GM12801 (cell line): Measurements from ENCODE around the gene LENEP.

Experiments
- TF ChIP-seq, protein P1 (sequence below): IDR thresholded peaks from one replicate; pipeline ENCODE4 v1.5.1; 2011; ENCODE audit warnings: control low read depth; ENCODE audit not compliant: insufficient read length; ENCODE audit errors: extremely low read depth

Gene LENEP

DNA sequence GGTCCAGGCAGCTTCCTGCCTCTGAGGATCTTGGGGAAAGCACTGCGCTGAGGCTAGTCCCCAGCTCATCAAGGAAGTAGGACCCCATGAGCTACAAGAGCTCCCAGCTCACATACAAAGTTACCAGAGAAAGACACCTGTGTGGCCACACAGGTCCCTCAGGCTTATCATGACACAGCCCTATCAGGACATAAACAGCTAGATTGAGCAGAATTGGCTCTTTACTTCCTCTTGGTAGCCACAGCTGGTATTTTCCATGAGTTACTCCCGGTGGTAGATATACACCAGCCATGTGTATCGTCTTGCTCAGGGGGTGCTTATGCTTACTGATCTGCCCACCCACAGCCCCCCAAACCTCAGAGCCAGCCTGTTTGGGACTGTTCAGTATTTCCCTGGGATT, 1.2 kb downstream of the LENEP start:
- TF ChIP-seq, protein P1, sequence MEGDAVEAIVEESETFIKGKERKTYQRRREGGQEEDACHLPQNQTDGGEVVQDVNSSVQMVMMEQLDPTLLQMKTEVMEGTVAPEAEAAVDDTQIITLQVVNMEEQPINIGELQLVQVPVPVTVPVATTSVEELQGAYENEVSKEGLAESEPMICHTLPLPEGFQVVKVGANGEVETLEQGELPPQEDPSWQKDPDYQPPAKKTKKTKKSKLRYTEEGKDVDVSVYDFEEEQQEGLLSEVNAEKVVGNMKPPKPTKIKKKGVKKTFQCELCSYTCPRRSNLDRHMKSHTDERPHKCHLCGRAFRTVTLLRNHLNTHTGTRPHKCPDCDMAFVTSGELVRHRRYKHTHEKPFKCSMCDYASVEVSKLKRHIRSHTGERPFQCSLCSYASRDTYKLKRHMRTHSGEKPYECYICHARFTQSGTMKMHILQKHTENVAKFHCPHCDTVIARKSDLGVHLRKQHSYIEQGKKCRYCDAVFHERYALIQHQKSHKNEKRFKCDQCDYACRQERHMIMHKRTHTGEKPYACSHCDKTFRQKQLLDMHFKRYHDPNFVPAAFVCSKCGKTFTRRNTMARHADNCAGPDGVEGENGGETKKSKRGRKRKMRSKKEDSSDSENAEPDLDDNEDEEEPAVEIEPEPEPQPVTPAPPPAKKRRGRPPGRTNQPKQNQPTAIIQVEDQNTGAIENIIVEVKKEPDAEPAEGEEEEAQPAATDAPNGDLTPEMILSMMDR = no peak

DNA sequence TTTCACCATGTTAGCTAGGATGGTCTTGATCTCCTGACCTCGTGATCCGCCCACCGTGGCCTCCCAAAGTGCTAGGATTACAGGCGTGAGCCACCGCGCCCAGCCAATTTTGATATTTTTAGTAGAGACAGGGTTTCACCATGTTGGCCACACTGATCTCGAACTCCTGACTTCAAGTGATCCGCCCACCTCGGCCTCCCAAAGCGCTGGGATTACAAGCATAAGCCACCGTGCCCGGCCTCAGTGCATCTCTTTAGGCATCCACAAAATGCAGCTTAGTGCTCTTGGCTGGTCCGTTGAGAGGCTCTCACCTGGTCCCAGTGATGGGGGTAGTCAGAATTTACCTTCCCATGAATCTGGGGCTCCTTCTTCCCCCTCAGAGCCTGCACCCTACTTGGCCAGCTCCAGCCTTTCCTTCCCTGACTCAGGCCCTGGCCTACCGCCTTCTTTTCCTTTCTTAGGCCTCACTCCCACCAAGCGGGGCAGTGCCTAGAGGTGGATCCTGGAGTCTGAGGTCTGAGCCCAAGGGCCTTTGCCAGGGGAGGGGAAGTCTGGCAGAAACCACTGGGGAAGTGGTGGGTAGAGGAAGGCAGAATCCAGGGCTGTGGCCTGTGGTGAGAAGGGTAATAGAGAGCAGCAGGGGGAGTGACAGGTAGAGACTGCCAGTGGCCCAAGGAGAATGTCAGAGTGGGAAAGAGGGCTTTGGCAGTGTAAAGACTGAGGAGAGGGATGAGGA, 3.7 kb downstream of the LENEP start:
- TF ChIP-seq, protein P1 = no peak

DNA sequence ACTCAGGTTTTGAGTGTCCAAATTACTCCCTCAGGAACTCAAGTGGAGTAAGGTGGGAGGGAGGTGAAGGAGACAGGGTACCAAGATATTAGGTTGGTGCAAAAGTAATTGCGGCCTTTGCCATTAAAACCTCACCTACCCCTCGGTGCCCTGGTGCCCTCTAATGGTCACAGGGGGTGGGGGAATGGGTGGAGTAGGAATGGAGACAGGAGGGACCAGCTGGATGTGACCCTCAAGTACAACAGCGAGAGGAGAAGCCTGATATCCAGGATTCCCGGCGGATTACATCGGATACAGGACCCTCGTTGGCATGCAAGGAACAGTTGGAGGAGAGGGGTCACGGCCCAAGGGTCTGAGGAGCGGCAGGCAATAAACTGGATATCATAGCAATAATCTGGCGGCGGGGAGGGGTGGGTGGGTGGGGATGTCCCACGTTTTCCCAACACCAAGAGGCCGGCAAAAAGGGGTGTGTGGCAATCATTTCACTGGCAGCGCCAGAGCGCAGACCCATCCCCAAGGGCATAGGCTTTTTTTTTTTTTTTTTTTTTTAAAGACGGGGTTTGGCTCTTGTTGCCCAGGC, 4.9 kb downstream of the LENEP start:
- TF ChIP-seq, protein P1 = no peak

DNA sequence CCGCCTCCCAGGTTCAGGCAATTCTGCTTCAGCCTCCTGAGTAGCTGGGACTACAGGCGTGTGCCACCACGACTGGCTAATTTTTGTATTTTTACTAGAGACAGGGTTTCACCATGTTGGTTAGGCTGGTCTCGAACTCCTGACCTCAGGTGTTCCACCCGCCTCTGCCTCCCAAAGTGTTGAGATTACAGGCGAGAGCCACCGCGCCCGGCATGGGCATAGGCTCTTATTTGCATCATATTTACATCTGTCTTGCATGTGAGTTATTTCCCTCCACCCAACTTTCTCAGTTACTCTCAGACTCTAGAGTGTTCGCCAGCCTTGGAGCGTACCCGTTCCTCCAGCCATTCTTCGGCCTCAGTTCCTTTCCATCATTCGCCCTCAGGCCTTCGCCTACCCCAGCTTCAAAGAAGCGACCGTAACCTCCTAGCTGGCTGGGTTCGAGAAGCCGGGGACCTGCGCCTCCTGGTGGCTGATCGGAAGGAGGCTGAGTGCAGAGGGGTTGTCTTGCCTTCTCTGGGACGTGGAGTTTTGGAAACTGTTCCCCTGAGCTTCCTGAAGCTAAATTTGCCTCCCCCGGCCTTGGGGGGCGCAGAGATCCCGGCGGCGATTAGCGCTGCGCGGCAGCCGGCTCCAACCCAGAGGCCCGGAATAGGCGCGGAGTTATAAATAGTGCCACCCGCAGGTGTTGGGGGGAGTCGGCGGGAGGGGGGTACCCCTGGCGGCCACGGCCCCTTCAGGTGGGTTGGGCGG, 5.6 kb downstream of the LENEP start:
- TF ChIP-seq, protein P1 = peak; percentile 72

DNA sequence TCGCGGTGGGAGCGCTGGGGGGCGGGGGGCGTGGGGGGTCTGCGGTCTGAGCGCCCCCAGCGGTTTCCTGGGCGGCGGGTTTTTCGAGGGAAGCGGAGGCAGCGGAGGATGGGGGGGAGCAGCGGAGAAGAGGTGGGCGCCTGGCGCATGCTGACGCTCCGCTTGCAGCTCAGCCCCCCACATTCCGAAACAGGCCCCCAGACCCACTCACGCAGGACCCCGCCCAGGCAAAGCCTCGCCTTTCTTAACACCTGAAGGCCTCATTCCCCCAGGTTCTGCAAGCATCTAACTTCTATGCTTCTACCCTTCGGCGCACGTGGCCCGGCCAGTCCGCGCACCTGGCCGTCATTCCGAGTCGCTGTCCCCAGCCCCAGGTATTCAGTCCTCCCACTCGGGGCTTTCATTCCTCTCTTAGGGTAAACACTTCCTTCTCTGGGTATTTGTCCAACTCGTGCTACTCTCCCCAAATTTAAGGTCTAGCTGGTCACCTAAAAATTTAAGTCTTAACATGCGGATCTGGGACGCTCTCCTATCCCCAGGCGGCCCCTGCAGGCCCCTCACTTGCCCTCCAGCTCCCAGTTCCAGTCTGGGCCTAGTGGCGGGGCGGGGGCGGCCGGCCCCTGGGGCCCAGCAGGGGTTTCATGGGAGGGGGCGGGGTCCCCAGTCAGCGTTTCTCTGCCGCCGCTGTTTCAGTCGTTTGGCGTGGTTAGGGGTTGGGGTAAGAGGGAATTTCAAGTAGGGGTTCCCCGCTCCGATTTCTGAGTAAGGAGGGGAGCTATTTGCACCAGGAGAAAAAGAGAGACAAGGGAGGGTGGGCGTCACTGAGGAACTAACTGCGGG, 6.4 kb downstream of the LENEP start:
- TF ChIP-seq, protein P1 = no peak

DNA sequence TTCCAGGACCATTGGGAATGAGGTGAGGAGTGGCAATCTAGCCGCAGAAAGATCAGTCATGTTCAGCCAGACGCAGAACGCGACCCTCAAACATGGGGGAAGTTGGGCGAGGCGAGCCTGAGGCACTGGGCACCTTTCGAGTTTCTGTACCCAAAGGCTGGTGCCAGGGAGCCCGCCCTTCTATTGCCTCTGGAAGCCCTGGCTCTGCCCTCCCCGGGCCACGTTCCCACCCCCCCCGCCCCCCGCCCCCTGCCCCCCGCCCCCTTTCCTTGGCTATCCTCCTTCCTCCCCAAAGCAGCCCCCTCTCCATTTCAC, 7.0 kb downstream of the LENEP start:
- TF ChIP-seq, protein P1 = no peak
